A673 (cell line): ENCODE data around the gene RASGEF1C.

Experiments used
- EZH2 ChIP-seq: fragments of 200-600 bp; sonication (generic); IDR thresholded peaks from 2 replicates; pipeline ENCODE4 v1.6.1; 2017; ENCODE audit warnings: borderline replicate concordance, low read depth, mild to moderate bottlenecking, mixed read lengths, antibody characterized with exemption, low read length; ENCODE audit not compliant: poor library complexity, severe bottlenecking
- TF ChIP-seq, protein P1 (sequence below): fragments of 300-800, 200-600 bp; sonication (generic); conservative IDR thresholded peaks from 2 replicates; pipeline ENCODE4 v1.5.1; 2017; ENCODE audit warnings: low read depth, mild to moderate bottlenecking, antibody characterized with exemption, low read length, moderate library complexity, mixed read lengths

DNA sequence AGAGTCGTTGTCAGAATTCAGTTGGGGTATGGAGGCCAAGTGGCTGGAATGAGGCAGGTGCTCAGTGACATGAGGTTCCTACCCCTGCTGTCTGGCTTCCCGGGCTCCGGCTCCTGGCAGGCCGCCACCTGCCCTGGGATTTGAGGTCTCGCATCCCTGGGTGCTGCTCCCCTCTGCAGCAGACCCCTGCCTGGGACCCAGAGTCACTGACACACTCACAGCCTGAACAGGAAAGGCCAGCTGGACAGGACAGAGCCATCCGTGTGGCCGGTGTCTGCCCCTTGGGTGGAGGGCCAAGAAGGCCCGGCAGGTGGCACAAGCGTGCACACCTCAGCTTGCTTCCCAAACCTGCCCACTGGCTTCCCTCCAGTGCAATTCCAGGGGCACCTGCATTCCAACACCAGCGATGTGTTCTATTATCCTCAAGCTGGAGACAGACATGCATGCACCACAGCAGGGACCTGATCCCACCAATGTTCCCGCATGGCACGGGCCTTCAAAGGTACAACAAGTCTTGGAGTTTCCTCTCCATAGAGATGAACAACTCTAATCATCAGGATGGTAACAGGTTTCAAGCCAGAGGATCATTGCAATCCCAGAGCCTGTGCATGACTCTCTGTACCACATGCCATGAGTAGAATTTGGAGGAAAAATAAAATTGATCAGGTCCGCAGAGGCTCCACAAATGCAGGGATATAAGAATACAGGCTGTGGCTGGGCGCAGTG, 91.8 kb downstream of the RASGEF1C start:
- TF ChIP-seq, protein P1, sequence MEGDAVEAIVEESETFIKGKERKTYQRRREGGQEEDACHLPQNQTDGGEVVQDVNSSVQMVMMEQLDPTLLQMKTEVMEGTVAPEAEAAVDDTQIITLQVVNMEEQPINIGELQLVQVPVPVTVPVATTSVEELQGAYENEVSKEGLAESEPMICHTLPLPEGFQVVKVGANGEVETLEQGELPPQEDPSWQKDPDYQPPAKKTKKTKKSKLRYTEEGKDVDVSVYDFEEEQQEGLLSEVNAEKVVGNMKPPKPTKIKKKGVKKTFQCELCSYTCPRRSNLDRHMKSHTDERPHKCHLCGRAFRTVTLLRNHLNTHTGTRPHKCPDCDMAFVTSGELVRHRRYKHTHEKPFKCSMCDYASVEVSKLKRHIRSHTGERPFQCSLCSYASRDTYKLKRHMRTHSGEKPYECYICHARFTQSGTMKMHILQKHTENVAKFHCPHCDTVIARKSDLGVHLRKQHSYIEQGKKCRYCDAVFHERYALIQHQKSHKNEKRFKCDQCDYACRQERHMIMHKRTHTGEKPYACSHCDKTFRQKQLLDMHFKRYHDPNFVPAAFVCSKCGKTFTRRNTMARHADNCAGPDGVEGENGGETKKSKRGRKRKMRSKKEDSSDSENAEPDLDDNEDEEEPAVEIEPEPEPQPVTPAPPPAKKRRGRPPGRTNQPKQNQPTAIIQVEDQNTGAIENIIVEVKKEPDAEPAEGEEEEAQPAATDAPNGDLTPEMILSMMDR, result no peak
- no peak for TF ChIP-seq EZH2
